GM13977 (cell line): Measurements from ENCODE around the gene FAM171A1.

ENCODE experiments used
- DNase-seq: peaks from one replicate; pipeline ENCODE4 v3.0.0; 2012; ENCODE audit warnings: low spot score
- CTCF ChIP-seq: IDR thresholded peaks from 2 replicates; pipeline ENCODE4 v1.5.1; 2012; ENCODE audit warnings: mild to moderate bottlenecking, control low read depth; ENCODE audit not compliant: insufficient read depth; ENCODE audit errors: extremely low read depth, missing control alignments
- in situ Hi-C: fragments of 300-500 bp; cut with MboI; formaldehyde crosslinking; loops from one replicate; pipeline ENCODE4 v1.12.0; 2022; ENCODE audit warnings: low sequenced_read_pairs, low pct_unique_long_range_greater_than_20kb, mixed read lengths, inconsistent platforms; ENCODE audit not compliant: unreplicated experiment

The FAM171A1 gene

GRCh38 chr10:15313843-15314242, 57.2 kb downstream of the FAM171A1 start:
- TF ChIP-seq CTCF = no peak
- in situ Hi-C loops = no loop called here
- no peak for DNase-seq

- in situ Hi-C loops = no loop called here
- TF ChIP-seq CTCF = no peak
- DNase-seq = no peak
These were observed 58.0 kb downstream of the FAM171A1 start for GRCh38 chr10:15313047-15313446.

GRCh38 chr10:15311569-15312280, 59.4 kb downstream of the FAM171A1 start:
- TF ChIP-seq CTCF = no peak
- in situ Hi-C loops = no loop called here
- no peak for DNase-seq

- TF ChIP-seq CTCF = no peak
- no peak for DNase-seq
- in situ Hi-C loops = no loop called here
These were observed 60.1 kb downstream of the FAM171A1 start for GRCh38 chr10:15310776-15311568.

GRCh38 chr10:15309221-15309620, 61.9 kb downstream of the FAM171A1 start:
- in situ Hi-C loops = no loop called here
- no peak for DNase-seq

More at GRCh38 chr10:15309221-15309620, 61.9 kb downstream of the FAM171A1 start:
- no peak for TF ChIP-seq CTCF
